HEK293T (cell line): ENCODE results near the gene PLD1.
"Not testable (repeated sequence)": the region's sequence is repeated elsewhere in the genome, so short reads cannot be mapped to it uniquely, and the experiment has no call there.

ENCODE experiments used
- CTCF ChIA-PET: fragments of 350-600 bp; formaldehyde crosslinking; extraction: SDS; loops from one replicate; lab custom pipeline; 2021; ENCODE audit warnings: antibody characterized with exemption, inconsistent platforms; lab: Yijun Ruan, JAX
- POLR2A ChIA-PET: fragments of 350-600 bp; formaldehyde crosslinking; extraction: SDS; loops from one replicate; lab custom pipeline; 2020; ENCODE audit warnings: antibody characterized with exemption, inconsistent platforms; lab: Yijun Ruan, JAX
- DNase-seq: peaks from one replicate; pipeline ENCODE4 v3.0.0; 2012; ENCODE audit warnings: mixed read lengths; ENCODE audit errors: extremely low spot score
- ARNT ChIP-seq: fragments of 450-650 bp; IDR thresholded peaks from 2 replicates; pipeline ENCODE4 v1.6.1; 2017; ENCODE audit warnings: mild to moderate bottlenecking
- BHLHE40 ChIP-seq: fragments of 450-650 bp; IDR thresholded peaks from 2 replicates; pipeline ENCODE4 v1.6.1; 2016; ENCODE audit warnings: mild to moderate bottlenecking, moderate library complexity, borderline replicate concordance
- CTBP1 ChIP-seq: fragments of 450-650 bp; IDR thresholded peaks from 2 replicates; pipeline ENCODE4 v1.6.1; 2016; ENCODE audit warnings: borderline replicate concordance
- ELF4 ChIP-seq: fragments of 450-650 bp; IDR thresholded peaks from 2 replicates; pipeline ENCODE4 v1.6.1; 2017; ENCODE audit warnings: antibody characterized with exemption
- FOXA1 ChIP-seq: fragments of 450-650 bp; IDR thresholded peaks from 2 replicates; pipeline ENCODE4 v1.6.1; 2016; ENCODE audit warnings: mild to moderate bottlenecking
- FOXK2 ChIP-seq: fragments of 450-650 bp; IDR thresholded peaks from 2 replicates; pipeline ENCODE4 v1.6.1; 2016; ENCODE audit warnings: mild to moderate bottlenecking
- FOXM1 ChIP-seq: fragments of 450-650 bp; IDR thresholded peaks from 2 replicates; pipeline ENCODE4 v1.6.1; 2017; ENCODE audit warnings: mild to moderate bottlenecking, borderline replicate concordance
- HDGF ChIP-seq: fragments of 450-650 bp; IDR thresholded peaks from 2 replicates; pipeline ENCODE4 v1.6.1; 2017; ENCODE audit warnings: antibody characterized with exemption, borderline replicate concordance
- L3MBTL2 ChIP-seq: fragments of 450-650 bp; conservative IDR thresholded peaks from 2 replicates; pipeline ENCODE4 v1.6.1; 2016; ENCODE audit warnings: mild to moderate bottlenecking
- LEF1 ChIP-seq: fragments of 450-650 bp; IDR thresholded peaks from 2 replicates; pipeline ENCODE4 v1.6.1; 2017; ENCODE audit warnings: mild to moderate bottlenecking, borderline replicate concordance
- NFRKB ChIP-seq: fragments of 450-650 bp; IDR thresholded peaks from 2 replicates; pipeline ENCODE4 v1.6.1; 2016; ENCODE audit warnings: mild to moderate bottlenecking, moderate library complexity
- PKNOX1 ChIP-seq: fragments of 450-650 bp; IDR thresholded peaks from 2 replicates; pipeline ENCODE4 v1.6.1; 2016
- SP1 ChIP-seq: fragments of 450-650 bp; IDR thresholded peaks from 2 replicates; pipeline ENCODE4 v1.6.1; 2017
- SUZ12 ChIP-seq: fragments of 450-650 bp; IDR thresholded peaks from 2 replicates; pipeline ENCODE4 v1.6.1; 2016; ENCODE audit warnings: mild to moderate bottlenecking
- TARDBP ChIP-seq: fragments of 450-650 bp; IDR thresholded peaks from 2 replicates; pipeline ENCODE4 v1.6.1; 2016
- ZNF384 ChIP-seq: fragments of 450-650 bp; IDR thresholded peaks from 2 replicates; pipeline ENCODE4 v1.6.1; 2016

PLD1 gene

GRCh38 chr3:171632766-171633165 is 177.5 kb downstream of the PLD1 start:
- no peak for DNase-seq
- TF ChIP-seq CTBP1: no peak
- no peak for TF ChIP-seq ARNT
- no peak for TF ChIP-seq HDGF
- no peak for TF ChIP-seq SP1
- TF ChIP-seq FOXK2: no peak
- no peak for TF ChIP-seq LEF1
- TF ChIP-seq SUZ12: no peak
- no peak for TF ChIP-seq TARDBP
- no peak for TF ChIP-seq NFRKB
- no peak for TF ChIP-seq L3MBTL2
- TF ChIP-seq BHLHE40: no peak
- no peak for TF ChIP-seq FOXM1
- TF ChIP-seq ZNF384: no peak
- no peak for TF ChIP-seq PKNOX1
- TF ChIP-seq ELF4: no peak
- TF ChIP-seq FOXA1: no peak
- ChIA-PET POLR2A (no interaction called here), CTCF (no interaction called here)

GRCh38 chr3:171626799-171627198 is 183.5 kb downstream of the PLD1 start:
- CTCF ChIA-PET, DNase-seq, POLR2A ChIA-PET: not testable (repeated sequence)

- TF ChIP-seq SUZ12: no peak
- no peak for TF ChIP-seq L3MBTL2
- no peak for TF ChIP-seq CTBP1
- no peak for TF ChIP-seq FOXK2
- no peak for TF ChIP-seq FOXA1
- TF ChIP-seq ELF4: no peak
- no peak for TF ChIP-seq NFRKB
- TF ChIP-seq SP1: no peak
- CTCF ChIA-PET: no interaction called here
- POLR2A ChIA-PET: no interaction called here
- no peak for DNase-seq
Measured at GRCh38 chr3:171622126-171622525, 188.2 kb downstream of the PLD1 start.

GRCh38 chr3:171620825-171621434 is 189.4 kb downstream of the PLD1 start:
- ChIA-PET POLR2A (no interaction called here), CTCF (no interaction called here)
- TF ChIP-seq CTBP1 (peak; percentile 16; the same call in 1 of the 2 replicates), SP1 (no peak), BHLHE40 (no peak), ELF4 (no peak), L3MBTL2 (no peak), FOXA1 (no peak), NFRKB (no peak)
- DNase-seq: peak; percentile 50

GRCh38 chr3:171616798-171617197 is 193.5 kb downstream of the PLD1 start:
- no peak for DNase-seq
- POLR2A ChIA-PET: no interaction called here
- TF ChIP-seq NFRKB: no peak
- no peak for TF ChIP-seq BHLHE40
- TF ChIP-seq FOXA1: no peak
- TF ChIP-seq FOXK2: no peak
- CTCF ChIA-PET: no interaction called here

GRCh38 chr3:171615686-171616085 is 194.6 kb downstream of the PLD1 start:
- ChIA-PET POLR2A (no interaction called here), CTCF (no interaction called here)
- no peak for DNase-seq
- no peak for TF ChIP-seq NFRKB
- TF ChIP-seq FOXM1: no peak

- DNase-seq: no peak
- ChIA-PET CTCF (interaction anchor here (1.3 kb wide), 1 partner anchor 156 kb away, joined by 8 read pairs; no protein-coding TSS in a partner anchor), POLR2A (no interaction called here)
- no peak for TF ChIP-seq HDGF
- TF ChIP-seq SP1: no peak
- no peak for TF ChIP-seq LEF1
- TF ChIP-seq PKNOX1: no peak
- no peak for TF ChIP-seq ARNT
- no peak for TF ChIP-seq TARDBP
- no peak for TF ChIP-seq CTBP1
- TF ChIP-seq L3MBTL2: no peak
- no peak for TF ChIP-seq ZNF384
- no peak for TF ChIP-seq NFRKB
- no peak for TF ChIP-seq ELF4
- no peak for TF ChIP-seq FOXA1
- no peak for TF ChIP-seq FOXM1
- no peak for TF ChIP-seq FOXK2
- TF ChIP-seq SUZ12: no peak
- no peak for TF ChIP-seq BHLHE40
Measured at GRCh38 chr3:171615281-171615680, 195.0 kb downstream of the PLD1 start.
